Measurements from ENCODE around the gene PXDN. TPM values are rescaled to one million over a fixed set of nuclear protein-coding genes. Genes with fewer than 3 reads are reported as not detected.
A peak's percentile ranks its signal among the peaks of the same experiment; 100 is the strongest.

Gene PXDN
- total RNA-seq, 1 donor from 2014 or later: 31.1 TPM

DNA sequence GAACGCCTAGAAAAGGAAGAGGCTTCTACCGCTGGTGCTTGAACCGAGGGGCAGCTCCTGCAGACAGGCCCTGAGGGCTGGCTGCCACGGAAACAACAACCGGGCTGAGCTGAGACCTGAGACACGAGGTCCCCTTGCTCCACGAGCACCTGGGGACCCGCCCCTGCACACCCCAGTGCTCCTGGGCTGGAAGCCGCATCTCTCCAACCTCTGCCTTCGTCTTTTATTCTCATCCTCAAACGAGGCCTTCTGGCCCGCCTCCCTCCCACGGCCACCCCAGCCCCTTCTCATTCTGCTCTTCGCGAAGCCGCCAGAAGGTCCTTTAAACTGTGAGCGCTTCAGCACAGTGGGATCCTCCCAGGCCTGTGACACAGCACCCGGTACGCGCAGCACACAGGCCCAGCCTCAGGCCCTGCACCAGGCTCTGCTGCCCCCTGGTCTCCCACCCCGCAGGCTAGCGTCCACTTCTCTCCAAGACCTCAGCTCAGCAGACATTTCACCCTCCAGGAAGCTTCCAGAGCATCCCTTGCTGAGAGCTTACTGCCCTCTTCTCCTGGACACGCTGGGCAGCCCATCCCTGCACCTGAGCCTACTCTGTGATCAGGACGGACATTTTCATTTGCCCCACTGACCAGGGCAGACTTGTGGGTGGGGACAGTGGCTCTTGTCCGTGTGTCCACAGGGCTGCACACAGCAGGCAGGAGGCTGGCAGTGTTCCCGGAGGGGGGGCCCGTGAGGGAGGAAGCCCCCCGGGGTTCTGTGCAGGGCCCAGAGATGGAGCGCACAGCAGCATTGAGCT, 149.7 kb downstream of the PXDN start:
- DNase-seq (ENCODE audit: low spot score): no peak

- DNase-seq (ENCODE audit: low spot score): no peak
Measured at GRCh38 chr2:1594123-1594372, 150.3 kb downstream of the PXDN start.

GRCh38 chr2:1593371-1594122, 150.8 kb downstream of the PXDN start:
- DNase-seq (ENCODE audit: low spot score): no peak

DNA sequence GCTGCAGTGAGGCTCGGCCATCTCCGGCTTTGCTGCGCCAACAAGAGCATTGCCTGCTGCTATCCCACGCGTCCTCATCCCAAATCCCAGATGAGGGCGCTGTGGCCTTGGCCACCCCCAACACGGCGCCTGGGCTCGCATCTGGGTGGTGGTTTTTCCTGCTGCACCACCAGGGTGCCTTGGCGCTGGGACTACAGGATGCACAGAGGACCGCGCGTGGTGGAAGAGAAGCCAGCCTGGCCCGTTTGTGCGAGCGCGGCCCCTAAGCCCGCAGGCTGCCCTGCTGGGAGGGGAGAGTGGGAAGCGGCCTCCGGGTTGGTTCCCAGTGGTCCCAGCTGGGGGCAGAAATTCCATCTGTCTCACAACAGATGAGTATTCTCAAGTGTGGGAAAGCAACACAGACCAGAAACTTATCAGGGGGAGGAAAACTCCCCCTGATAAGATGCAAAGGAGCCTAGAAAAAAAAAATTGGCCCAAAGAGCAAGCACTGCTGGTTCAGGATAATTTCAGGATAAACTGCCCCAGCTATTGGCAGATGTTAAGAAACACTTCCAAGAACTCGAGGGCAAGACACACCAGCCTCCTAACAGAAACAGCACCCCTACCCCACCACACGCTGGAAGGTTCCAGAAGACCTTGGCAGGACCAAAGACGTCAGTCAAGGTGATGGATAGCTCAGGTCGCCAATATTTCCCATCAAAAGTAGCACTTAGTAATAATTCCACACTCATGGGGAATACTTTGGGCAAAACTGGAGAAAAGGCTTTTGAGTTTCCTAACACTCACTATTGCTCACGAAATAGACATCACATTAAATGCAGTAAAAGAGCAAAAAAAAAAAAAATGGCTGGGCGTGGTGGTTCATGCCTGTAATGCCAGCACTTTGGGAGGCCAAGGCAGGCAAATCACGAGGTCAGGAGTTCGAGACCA, 152.1 kb downstream of the PXDN start:
- peak; percentile 60 for DNase-seq (ENCODE audit: low spot score)

DNA sequence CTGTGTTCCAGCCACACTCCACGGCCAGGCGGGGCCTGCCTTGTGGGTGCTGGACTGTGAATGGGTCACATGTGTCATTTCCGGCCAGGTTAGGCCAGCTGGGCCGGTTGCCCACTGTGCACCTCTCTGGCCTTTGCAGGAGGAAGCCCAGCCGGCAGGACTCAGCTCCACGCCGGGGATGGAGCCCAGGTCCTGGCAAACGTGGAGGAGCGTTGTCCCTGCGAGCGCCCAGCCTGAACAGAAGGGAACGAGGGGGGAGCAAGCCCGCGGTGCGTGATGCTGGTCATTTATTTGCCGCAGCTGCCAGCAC, 152.9 kb downstream of the PXDN start:
- DNase-seq (ENCODE audit: low spot score): no peak

- no peak for DNase-seq (ENCODE audit: low spot score)
Measured at GRCh38 chr2:1590596-1591460, 153.5 kb downstream of the PXDN start.

GRCh38 chr2:1588978-1589621, 155.2 kb downstream of the PXDN start:
- no peak for DNase-seq (ENCODE audit: low spot score)

DNA sequence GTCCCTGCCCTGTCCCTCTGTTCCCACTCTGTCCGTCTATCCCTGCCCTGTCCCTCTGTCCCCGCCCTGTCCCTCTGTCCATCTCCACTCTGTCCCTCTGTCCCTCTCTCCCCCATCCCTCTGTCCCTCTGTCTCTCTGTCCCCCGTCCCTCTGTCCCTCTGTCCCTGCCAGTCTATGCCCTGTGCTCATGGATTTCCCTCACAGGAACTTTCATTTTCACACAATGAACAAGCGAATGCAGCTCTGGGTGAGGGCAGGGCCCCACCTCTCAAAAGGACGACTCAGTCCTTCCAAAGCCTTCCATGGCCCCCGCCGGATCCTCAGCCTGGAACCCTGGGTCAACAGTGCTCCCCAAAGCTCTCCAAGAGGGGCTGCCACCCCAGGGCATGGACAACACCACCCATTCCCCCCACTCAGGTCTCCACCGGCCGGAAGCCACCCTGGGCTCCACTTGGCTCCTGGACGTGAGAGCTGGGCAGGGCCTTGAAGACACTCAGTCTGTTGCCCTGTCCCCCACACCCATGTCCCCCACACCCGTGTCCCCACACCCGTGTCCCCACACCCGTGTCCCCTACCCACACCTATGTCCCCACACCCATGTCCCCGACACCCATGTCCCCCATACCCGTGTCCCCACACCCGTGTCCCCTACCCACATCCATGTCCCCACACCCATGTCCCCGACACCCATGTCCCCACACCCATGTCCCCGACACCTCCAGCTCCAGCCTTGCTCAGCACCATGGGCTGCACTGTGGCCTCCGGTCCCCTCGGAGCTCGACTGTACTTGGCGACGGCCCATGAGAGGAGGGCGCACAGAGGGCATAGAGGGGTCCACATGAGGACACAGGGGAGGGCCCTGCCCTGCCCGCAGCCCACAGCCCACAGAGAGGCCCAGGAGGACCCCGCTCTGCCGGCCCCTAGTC, 156.0 kb downstream of the PXDN start:
- DNase-seq (ENCODE audit: low spot score): no peak

- no peak for DNase-seq (ENCODE audit: low spot score)
Measured at GRCh38 chr2:1586923-1587840, 157.1 kb downstream of the PXDN start.

- no peak for DNase-seq (ENCODE audit: low spot score)
Measured at GRCh38 chr2:1586251-1586922, 157.9 kb downstream of the PXDN start.

DNA sequence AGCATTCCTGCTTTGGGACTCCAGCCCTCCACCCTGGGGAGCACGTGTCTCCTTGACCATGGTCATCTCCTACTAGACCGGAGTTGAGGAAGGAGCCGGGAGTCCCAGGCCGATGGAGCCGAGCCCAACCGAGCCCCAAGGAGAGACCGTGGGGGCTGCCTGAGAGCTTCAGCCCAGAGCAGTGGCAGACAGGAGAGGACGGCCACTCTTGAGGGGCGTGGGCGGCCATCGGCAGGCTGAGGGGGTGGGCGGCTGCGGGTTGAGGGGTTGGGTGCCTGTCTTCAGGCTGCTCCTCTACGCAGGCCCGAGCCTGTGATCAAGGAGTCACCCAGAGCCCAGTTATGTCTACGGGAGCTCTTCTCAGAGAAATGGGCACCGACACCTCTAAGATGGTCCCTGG, 158.7 kb downstream of the PXDN start:
- DNase-seq (ENCODE audit: low spot score): no peak

GRCh38 chr2:1584691-1585485, 159.4 kb downstream of the PXDN start:
- DNase-seq (ENCODE audit: low spot score): no peak

- DNase-seq (ENCODE audit: low spot score): no peak
Measured at GRCh38 chr2:1584051-1584531, 160.2 kb downstream of the PXDN start.

- no peak for DNase-seq (ENCODE audit: low spot score)
Measured at GRCh38 chr2:1582891-1583341, 161.4 kb downstream of the PXDN start.

- no peak for DNase-seq (ENCODE audit: low spot score)
Measured at GRCh38 chr2:1581965-1582625, 162.2 kb downstream of the PXDN start.

Measured in mucosa of gallbladder (tissue), 1 donor.